GM19372 (cell line): ENCODE results near the gene NUF2.

Experiments used
- ATAC-seq: cut with Tn5 transposase; IDR thresholded peaks from one replicate; pipeline ENCODE4 v1.9.1; 2021; ENCODE audit warnings: mild to moderate bottlenecking, low read depth, moderate library complexity; ENCODE audit not compliant: unreplicated experiment

The NUF2 gene

GRCh38 chr1:163397451-163398200, 75.9 kb downstream of the NUF2 start:
- no peak for ATAC-seq

- ATAC-seq: no peak
Observed at GRCh38 chr1:163399001-163399400, 77.2 kb downstream of the NUF2 start.

GRCh38 chr1:163399976-163400601, 78.3 kb downstream of the NUF2 start:
- no peak for ATAC-seq

- ATAC-seq: no peak
Observed at GRCh38 chr1:163401211-163401610, 79.5 kb downstream of the NUF2 start.
